Measurements from ENCODE around the gene NTM.

Gene NTM

GRCh38 chr11:131739243-131739882 is 368.9 kb downstream of the NTM start:
- no peak for DNase-seq (ENCODE audit: low read depth)

- DNase-seq (ENCODE audit: low read depth), result no peak
Observed at GRCh38 chr11:131744847-131745246, 374.4 kb downstream of the NTM start.

- DNase-seq (ENCODE audit: low read depth), result no peak
Observed at GRCh38 chr11:131745405-131745804, 375.0 kb downstream of the NTM start.

- DNase-seq (ENCODE audit: low read depth), result no peak
Observed at GRCh38 chr11:131746201-131746600, 375.8 kb downstream of the NTM start.

GRCh38 chr11:131748151-131749050 is 378.0 kb downstream of the NTM start:
- peak; percentile 52 for DNase-seq (ENCODE audit: low read depth)

GRCh38 chr11:131749101-131749500 is 378.7 kb downstream of the NTM start:
- DNase-seq (ENCODE audit: low read depth), result peak; percentile 92

GRCh38 chr11:131750152-131750551 is 379.7 kb downstream of the NTM start:
- DNase-seq (ENCODE audit: low read depth), result no peak

- DNase-seq (ENCODE audit: low read depth), result no peak
Observed at GRCh38 chr11:131750692-131751091, 380.3 kb downstream of the NTM start.

- DNase-seq (ENCODE audit: low read depth), result no peak
Observed at GRCh38 chr11:131754671-131755070, 384.3 kb downstream of the NTM start.

GRCh38 chr11:131756479-131757110 is 386.2 kb downstream of the NTM start:
- DNase-seq (ENCODE audit: low read depth), result no peak

- no peak for DNase-seq (ENCODE audit: low read depth)
Observed at GRCh38 chr11:131758726-131759125, 388.3 kb downstream of the NTM start.

GRCh38 chr11:131759140-131759539 is 388.7 kb downstream of the NTM start:
- no peak for DNase-seq (ENCODE audit: low read depth)

- DNase-seq (ENCODE audit: low read depth), result no peak
Observed at GRCh38 chr11:131760091-131761061, 390.0 kb downstream of the NTM start.

- no peak for DNase-seq (ENCODE audit: low read depth)
Observed at GRCh38 chr11:131762346-131763110, 392.1 kb downstream of the NTM start.

- no peak for DNase-seq (ENCODE audit: low read depth)
Observed at GRCh38 chr11:131763193-131763890, 392.9 kb downstream of the NTM start.

- DNase-seq (ENCODE audit: low read depth), result no peak
Observed at GRCh38 chr11:131764126-131764525, 393.7 kb downstream of the NTM start.

- DNase-seq (ENCODE audit: low read depth), result no peak
Observed at GRCh38 chr11:131764649-131765048, 394.2 kb downstream of the NTM start.

GRCh38 chr11:131766637-131767036 is 396.2 kb downstream of the NTM start:
- no peak for DNase-seq (ENCODE audit: low read depth)

GRCh38 chr11:131767421-131767820 is 397.0 kb downstream of the NTM start:
- DNase-seq (ENCODE audit: low read depth), result no peak

- no peak for DNase-seq (ENCODE audit: low read depth)
Observed at GRCh38 chr11:131770801-131771200, 400.4 kb downstream of the NTM start.
